ENCODE measurements around the gene HNRNPA1.
"Not testable (repeated sequence)": the region's sequence is repeated elsewhere in the genome, so short reads cannot be mapped to it uniquely, and the experiment has no call there.

Gene HNRNPA1

DNA sequence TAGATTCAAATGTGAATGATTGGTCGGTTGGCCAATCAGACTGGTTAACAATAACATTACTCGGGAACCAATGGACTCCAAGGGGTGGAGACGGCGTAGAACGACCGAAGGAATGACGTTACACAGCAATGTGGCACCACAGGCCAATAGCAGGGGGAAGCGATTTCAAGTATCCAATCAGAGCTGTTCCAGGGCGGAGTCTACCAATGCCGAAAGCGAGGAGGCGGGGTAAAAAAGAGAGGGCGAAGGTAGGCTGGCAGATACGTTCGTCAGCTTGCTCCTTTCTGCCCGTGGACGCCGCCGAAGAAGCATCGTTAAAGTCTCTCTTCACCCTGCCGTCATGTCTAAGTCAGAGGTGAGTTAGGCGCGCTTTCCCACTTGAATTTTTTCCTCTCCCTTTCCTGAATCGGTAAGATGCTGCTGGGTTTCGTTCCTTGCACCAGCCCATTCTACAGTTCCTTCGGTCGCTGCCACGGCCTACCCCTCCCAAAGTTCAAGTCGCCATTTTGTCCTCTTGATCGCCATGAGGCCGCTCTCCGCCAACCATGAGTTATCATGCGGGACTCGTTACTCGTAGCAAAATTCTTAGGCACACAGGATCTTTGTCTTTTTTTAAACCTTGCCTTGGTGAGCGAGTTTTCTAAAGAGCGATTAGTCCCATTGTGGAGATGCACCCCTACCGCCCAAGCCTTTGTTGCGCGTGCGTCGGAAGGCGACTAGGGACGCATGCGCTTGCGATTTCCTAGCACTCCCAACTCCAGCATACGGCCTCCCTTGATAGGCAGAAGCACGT, at the start of gene HNRNPA1:
Gene HNRNPA1, plus strand, starts transcription at position 259 of the 793 bp plus-strand sequence. Its CDS starts 82 bp downstream, at position 341.
- DNase-seq (ENCODE audit: low read depth): peak; percentile 100

DNA sequence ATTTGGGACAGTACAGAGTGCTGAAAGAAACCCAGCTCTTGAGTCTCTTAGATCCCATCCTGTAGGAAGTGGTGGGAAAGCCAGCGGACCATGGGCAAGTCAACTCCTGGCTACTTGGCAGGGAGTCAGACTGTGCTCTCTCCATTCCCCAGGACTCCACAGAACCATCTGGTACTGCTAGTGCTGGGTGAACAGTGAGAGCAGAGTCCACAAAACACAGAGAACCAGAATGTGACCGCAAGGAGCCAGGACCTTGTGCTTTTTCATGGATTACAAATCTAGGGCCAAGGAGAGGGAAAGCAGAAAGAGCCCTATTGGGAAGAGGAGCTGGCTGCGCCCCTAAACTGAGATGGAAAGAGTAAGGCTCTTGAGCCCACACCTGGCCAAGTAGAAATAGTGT, 49.3 kb upstream of the HNRNPA1 start:
- not testable (repeated sequence) for DNase-seq (ENCODE audit: low read depth)

DNA sequence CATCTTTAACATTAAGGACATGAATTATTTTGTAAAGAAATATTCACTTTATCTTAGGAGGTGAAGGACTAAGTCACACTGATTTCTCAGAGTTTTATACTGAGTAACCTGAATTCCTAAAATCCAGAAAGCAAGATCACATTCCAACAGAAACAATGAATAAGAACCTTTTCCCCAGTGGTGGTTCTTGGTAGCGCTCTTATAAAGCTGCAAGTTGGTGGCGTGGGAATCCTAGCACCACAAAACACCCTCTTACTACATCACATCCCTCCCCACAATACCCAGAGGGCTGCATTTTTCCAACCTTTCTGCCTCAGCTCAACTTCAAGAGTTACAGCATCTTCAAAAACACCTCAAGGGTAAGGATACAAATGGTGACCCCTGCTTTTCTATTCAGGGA, 47.7 kb upstream of the HNRNPA1 start:
- DNase-seq (ENCODE audit: low read depth): peak; percentile 66

DNA sequence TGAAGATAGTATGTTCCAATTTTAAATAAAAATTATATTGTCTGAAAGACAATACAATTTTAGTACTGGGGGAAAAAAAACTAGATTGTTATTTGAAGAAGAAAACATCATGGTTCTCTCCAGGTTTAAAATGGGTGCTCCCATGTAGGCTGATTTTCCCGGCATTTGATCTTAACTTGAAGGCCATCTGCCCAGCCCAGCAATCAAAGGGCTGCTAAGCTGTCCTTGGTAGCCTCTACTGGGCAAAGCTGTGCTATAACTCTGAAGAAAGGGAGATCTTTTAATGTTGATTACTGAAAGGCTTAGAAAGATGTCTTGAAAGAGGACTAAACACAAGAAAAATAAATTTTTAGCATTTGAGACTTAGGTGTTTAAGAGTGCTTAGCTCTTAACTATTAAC, 42.0 kb upstream of the HNRNPA1 start:
- DNase-seq (ENCODE audit: low read depth): no peak

- DNase-seq (ENCODE audit: low read depth): no peak
Observed at GRCh38 chr12:54239620-54240019, 40.9 kb upstream of the HNRNPA1 start.

GRCh38 chr12:54240129-54240528, 40.4 kb upstream of the HNRNPA1 start:
- DNase-seq (ENCODE audit: low read depth): no peak

- DNase-seq (ENCODE audit: low read depth): no peak
Observed at GRCh38 chr12:54240971-54241588, 39.4 kb upstream of the HNRNPA1 start.

GRCh38 chr12:54246011-54246641, 34.4 kb upstream of the HNRNPA1 start:
- DNase-seq (ENCODE audit: low read depth): no peak

GRCh38 chr12:54249489-54249888, 31.0 kb upstream of the HNRNPA1 start:
- no peak for DNase-seq (ENCODE audit: low read depth)

- peak; percentile 35 for DNase-seq (ENCODE audit: low read depth)
Observed at GRCh38 chr12:54251667-54252284, 28.8 kb upstream of the HNRNPA1 start.

GRCh38 chr12:54253240-54253639, 27.3 kb upstream of the HNRNPA1 start:
- DNase-seq (ENCODE audit: low read depth): no peak

DNA sequence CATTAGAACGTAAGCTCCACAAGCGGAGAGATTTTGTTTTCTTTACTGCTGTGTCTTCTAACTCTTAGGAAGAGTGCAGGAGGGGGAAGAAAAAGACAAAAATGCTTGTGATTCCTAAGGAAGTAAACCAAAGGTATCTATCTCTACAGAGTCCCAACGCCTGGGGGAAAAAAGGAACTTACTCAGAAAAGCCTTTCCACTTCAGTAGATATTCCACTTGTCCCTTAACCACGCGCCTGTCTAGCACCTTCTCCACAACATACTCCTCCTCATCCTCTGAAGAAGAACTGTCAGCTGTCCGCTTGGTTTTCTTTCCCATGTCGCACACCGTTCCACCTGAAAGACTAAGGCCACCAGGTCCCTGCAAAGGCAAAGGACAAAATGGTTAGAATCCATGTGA, 23.2 kb upstream of the HNRNPA1 start:
- DNase-seq (ENCODE audit: low read depth): no peak

DNA sequence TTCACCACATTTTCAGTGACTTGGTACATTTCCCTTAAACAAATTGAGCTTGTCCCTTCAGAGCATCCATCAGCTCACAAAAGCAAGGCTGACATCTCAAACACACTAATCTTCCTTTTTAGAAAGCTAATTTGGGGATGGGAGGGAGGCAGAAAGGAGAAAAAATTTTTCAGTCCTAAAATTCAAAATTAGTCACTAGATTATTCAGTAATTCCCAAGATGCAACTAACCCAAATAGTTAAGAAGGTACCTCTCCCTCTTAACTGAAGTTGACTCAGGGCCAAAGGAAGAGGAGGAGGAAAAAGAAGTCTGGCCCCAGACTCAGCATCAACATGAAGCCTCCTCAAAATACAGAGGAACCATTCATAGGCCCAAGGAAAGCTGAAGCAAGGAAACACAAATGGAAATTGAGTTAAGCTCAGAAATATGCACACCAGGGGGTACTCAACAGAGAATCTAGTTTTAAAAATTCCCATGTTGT, 22.3 kb upstream of the HNRNPA1 start:
- DNase-seq (ENCODE audit: low read depth): peak; percentile 2

- DNase-seq (ENCODE audit: low read depth): peak; percentile 89
Observed at GRCh38 chr12:54259194-54260011, 21.1 kb upstream of the HNRNPA1 start.

DNA sequence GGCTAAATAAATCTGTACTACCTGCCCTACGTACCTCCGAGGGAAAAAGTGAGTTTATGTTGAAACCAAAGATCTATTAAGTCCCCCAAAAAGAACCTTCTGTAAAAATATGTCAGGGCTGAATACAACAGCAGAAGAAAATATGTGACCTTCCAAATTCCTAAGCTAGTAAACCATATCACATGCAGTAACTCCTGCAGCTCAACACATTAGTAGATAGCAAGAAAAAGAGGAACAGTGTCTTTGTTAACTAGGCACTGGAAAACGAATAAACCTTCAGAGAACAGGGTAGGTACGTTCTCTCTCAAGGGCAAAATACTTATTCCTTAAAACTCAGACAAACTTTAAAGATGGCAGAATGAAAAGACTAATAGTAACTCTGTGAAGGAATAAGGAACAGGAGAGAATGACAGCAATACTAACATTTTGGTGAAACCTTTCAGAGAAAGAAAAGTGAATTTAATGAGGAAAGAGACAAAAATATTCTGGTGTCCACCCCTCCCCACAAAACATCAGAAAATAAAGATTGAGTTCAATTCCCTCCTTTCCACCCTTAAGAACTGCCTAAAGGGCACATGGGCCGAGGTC, 18.6 kb upstream of the HNRNPA1 start:
- no peak for DNase-seq (ENCODE audit: low read depth)

GRCh38 chr12:54262403-54262925, 18.1 kb upstream of the HNRNPA1 start:
- peak; percentile 43 for DNase-seq (ENCODE audit: low read depth)

- DNase-seq (ENCODE audit: low read depth): no peak
Observed at GRCh38 chr12:54265364-54265812, 15.1 kb upstream of the HNRNPA1 start.

DNA sequence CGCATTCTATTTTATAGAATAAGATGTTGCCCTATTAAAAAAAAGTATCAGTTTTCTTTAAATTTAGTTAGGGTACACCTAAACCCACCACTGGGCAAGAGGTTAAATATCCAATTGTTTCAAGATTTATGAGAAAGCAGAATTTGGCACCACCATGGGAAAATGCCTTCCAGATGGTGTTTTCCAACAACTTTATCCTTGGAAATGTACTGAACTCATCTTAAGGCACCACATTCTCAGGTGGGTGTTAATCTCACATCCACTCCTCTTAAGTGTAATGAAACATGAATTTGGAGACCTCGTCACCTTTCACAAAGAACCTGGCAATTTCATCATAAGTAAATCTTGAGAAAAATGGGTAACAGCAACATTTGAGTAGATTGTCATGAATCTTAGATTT, 13.7 kb upstream of the HNRNPA1 start:
- no peak for DNase-seq (ENCODE audit: low read depth)

- DNase-seq (ENCODE audit: low read depth): no peak
Observed at GRCh38 chr12:54270345-54270744, 10.2 kb upstream of the HNRNPA1 start.

- no peak for DNase-seq (ENCODE audit: low read depth)
Observed at GRCh38 chr12:54272214-54272613, 8.3 kb upstream of the HNRNPA1 start.

DNA sequence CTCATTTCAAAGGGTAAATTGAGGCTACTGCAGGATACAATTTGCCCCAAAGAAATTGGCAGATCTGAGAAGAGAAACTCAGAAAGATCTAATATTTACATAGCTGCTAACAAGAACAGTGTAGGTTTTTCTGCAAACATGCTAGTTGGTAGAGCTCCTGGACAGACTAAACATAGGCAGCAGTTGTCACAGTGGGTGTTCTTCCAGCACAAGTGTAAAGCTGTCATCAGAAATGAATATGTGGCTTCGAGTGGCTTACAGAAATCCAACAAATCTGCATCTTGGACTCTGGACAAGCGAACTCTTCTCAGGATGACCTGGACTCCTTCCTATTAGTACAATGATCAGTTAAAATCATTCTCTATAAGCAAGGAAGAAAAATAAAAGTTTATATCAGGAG, 6.5 kb upstream of the HNRNPA1 start:
- no peak for DNase-seq (ENCODE audit: low read depth)
